Endothelial cell of umbilical vein (primary cell): ENCODE data around the gene TTLL12.

ENCODE experiments used
- POLR2A ChIP-seq: IDR thresholded peaks from 2 replicates; pipeline ENCODE4 v1.6.1; 2012; ENCODE audit warnings: low read depth, mild to moderate bottlenecking, control low read depth, low read length
- POLR2AphosphoS5 ChIP-seq: IDR thresholded peaks from 2 replicates; pipeline ENCODE4 v1.6.1; 2012; ENCODE audit warnings: low read depth, mild to moderate bottlenecking, control low read depth, low read length, moderate library complexity; ENCODE audit not compliant: insufficient read depth

- TF ChIP-seq POLR2A = no peak
- no peak for TF ChIP-seq POLR2AphosphoS5
Measured at GRCh38 chr22:43206509-43207161, 19.7 kb upstream of the TTLL12 start.
